Tibial nerve (tissue), 4 donors: Measurements from ENCODE around the gene OGFOD1. TPM values are rescaled to one million over a fixed set of nuclear protein-coding genes. Genes with fewer than 3 reads are reported as not detected.

ENCODE experiments used
- DNase-seq, 2 donors: peaks; one replicate each; pipeline ENCODE4 v3.0.0-alpha.2; 2019; ENCODE audit warnings: low spot score in 2 of 2
- H3K27ac ChIP-seq, 4 donors: fragments of 200-600 bp; sonication (generic) in 3 of 4; one replicate each; pipeline ENCODE4 v1.5.1; 2017 to 2019; ENCODE audit warnings: mild to moderate bottlenecking in 1 of 4
- H3K27me3 ChIP-seq, 2 donors: fragments of 200-600 bp; sonication (generic) in 1 of 2; one replicate each; pipeline versions ENCODE4 v1.5.1 to v1.6.0; 2017 to 2019
- H3K36me3 ChIP-seq, 3 donors: fragments of 200-600 bp; sonication (generic); one replicate each; pipeline ENCODE4 v1.5.1; 2018 to 2019
- H3K4me1 ChIP-seq, 4 donors: fragments of 200-600 bp; sonication (generic) in 3 of 4; one replicate each; pipeline ENCODE4 v1.5.1; 2017 to 2019
- H3K4me3 ChIP-seq, 4 donors: fragments of 200-600 bp; sonication (generic) in 3 of 4; one replicate each; pipeline ENCODE4 v1.5.1; 2017 to 2019; ENCODE audit warnings: mild to moderate bottlenecking in 1 of 4, moderate library complexity in 1 of 4
- H3K9me3 ChIP-seq, 4 donors: fragments of 200-600 bp; sonication (generic) in 3 of 4; one replicate each; pipeline ENCODE4 v1.5.1; 2017 to 2019
- CTCF ChIP-seq, 5 experiments: fragments of 200-600 bp in 3 of 5; fragments of 450-650 bp in 2 of 5; sonication (generic) in 3 of 5; IDR thresholded peaks; one replicate each; pipeline ENCODE4 v1.5.1; 2016 to 2019; ENCODE audit warnings: antibody characterized with exemption in 5 of 5, mild to moderate bottlenecking in 3 of 5, moderate library complexity in 2 of 5
- EP300 ChIP-seq, 2 donors: sonication (generic); formaldehyde crosslinking; IDR thresholded peaks; one replicate each; pipeline ENCODE4 v1.6.1; 2017; ENCODE audit warnings: antibody characterized with exemption in 2 of 2, mild to moderate bottlenecking in 1 of 2
- POLR2A ChIP-seq, 2 donors: fragments of 450-650 bp; IDR thresholded peaks; one replicate each; pipeline ENCODE4 v1.6.1; 2017; ENCODE audit warnings: antibody characterized with exemption in 2 of 2, mild to moderate bottlenecking in 2 of 2, moderate library complexity in 2 of 2
- WGBS, 2 donors: methylation state at CpG; one replicate each; pipeline ENCODE4 v1.1.5; 2018; 5-methylcytosine and 5-hydroxymethylcytosine counted together
- total RNA-seq, 4 donors: library from RNA; depleted of rRNA; stranded (reverse); fragments of >200 nt; gene quantifications; one replicate each; pipeline ENCODE4 v1.1.0, GENCODE V29; 2016

OGFOD1 gene
- 10 to 100 TPM; 28.8 to 39.6 (median 35.6) TPM for total RNA-seq

- H3K27me3 ChIP-seq, result no peaks in the 10 kb centered on the region
- DNase-seq, result peak; percentile 83 to 93
- H3K4me3 ChIP-seq, result peak within 1 kb of the TSS; percentile 76 to 93 (median 90)
- H3K4me1 ChIP-seq, result peaks cover 7 to 52% (median 29%) of the 10 kb centered on the region in 4 donors
- H3K36me3 ChIP-seq, result peaks cover 0 to 38% (median 0%) of the 10 kb centered on the region in 3 donors
- peak within 1 kb of the TSS; percentile 63 to 83 (median 81) for H3K27ac ChIP-seq
- H3K9me3 ChIP-seq, result no peaks in the 10 kb centered on the region
- peak; percentile 42 to 70 for TF ChIP-seq POLR2A (IDR thresholded peaks at IDR 0.05)
- no peak for TF ChIP-seq CTCF (IDR thresholded peaks at IDR 0.05)
- peak; percentile 36 to 83 for TF ChIP-seq EP300 (IDR thresholded peaks at IDR 0.05)
- WGBS, 2 donors, result 0 to 1% methylated on average over 26 to 46 of the region's 56 CpGs
Observed at GRCh38 chr16:56450986-56451752, at the start of gene OGFOD1, which contains the start of gene NUDT21. Gene OGFOD1, plus strand, starts transcription at chr16:56451554. Its CDS starts 59 bp downstream, at chr16:56451613. Gene NUDT21, minus strand, starts transcription at chr16:56451332. Its CDS starts 130 bp downstream, at chr16:56451202.

GRCh38 chr16:56405977-56406672, 45.2 kb upstream of the OGFOD1 start:
- no peak overlapping the region for H3K4me3 ChIP-seq
- peaks cover 2 to 83% (median 17%) of the 10 kb centered on the region in 3 donors for H3K36me3 ChIP-seq
- H3K9me3 ChIP-seq, result no peaks in the 10 kb centered on the region
- TF ChIP-seq CTCF (IDR thresholded peaks at IDR 0.05) (no peak), POLR2A (IDR thresholded peaks at IDR 0.05) (no peak), EP300 (IDR thresholded peaks at IDR 0.05) (no peak)
- WGBS, 2 donors, result 70 to 78% methylated on average over 4 of the region's 4 CpGs
- DNase-seq, result no peak
- H3K4me1 ChIP-seq, result no peaks in the 10 kb centered on the region
- no peak overlapping the region for H3K27ac ChIP-seq
- no peaks in the 10 kb centered on the region for H3K27me3 ChIP-seq

DNA sequence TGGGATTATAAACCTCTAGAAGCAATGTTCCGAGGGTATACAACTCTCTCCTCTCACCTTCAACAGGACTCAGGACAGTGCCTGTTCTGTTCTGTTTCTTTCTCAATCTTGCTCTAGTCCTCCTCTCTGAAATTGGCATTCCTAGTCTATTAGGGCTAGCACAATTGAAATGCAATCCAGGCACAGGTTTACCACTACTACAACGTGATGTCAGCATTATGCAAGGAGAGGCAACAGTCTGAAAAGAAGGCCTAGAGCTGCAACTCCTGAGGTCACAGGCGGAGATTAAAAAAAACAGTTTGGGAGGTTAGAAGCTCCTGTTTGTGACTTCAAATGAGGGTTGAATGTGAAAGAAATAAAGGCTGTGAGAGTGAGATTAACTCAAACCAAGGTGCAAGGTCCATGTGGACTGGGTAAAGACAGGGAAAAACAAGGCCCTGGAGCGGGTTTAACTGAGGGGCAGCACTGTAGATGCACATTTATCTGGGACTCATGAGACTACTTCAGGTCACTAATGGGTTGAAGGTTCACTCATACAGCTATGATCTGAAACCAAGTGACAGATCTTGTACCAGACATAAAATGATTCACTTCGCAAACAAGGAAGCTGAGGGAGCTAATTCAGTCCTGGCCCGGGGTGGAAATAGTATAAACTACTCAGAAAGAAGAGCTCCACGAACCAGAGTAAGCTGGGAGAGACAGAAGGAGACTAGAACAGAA, 42.8 kb upstream of the OGFOD1 start:
- Histone ChIP-seq H3K4me3 (no peak overlapping the region), H3K36me3 (peaks cover 0 to 83% (median 5%) of the 10 kb centered on the region in 3 donors), H3K27ac (no peak overlapping the region), H3K9me3 (no peaks in the 10 kb centered on the region), H3K4me1 (peaks cover 0 to under 1% (median 0%) of the 10 kb centered on the region in 4 donors), H3K27me3 (no peaks in the 10 kb centered on the region)
- 68 to 84% methylated on average over 7 of the region's 7 CpGs for WGBS, 2 donors
- DNase-seq, result no peak
- no peak for TF ChIP-seq POLR2A (IDR thresholded peaks at IDR 0.05)
- no peak for TF ChIP-seq CTCF (IDR thresholded peaks at IDR 0.05)
- no peak for TF ChIP-seq EP300 (IDR thresholded peaks at IDR 0.05)

GRCh38 chr16:56409195-56409594, 42.2 kb upstream of the OGFOD1 start:
- H3K36me3 ChIP-seq, result peaks cover 0 to 79% (median 5%) of the 10 kb centered on the region in 3 donors
- H3K9me3 ChIP-seq, result no peaks in the 10 kb centered on the region
- no peaks in the 10 kb centered on the region for H3K27me3 ChIP-seq
- WGBS, 2 donors, result 82 to 87% methylated on average over 4 of the region's 4 CpGs
- no peak for DNase-seq
- H3K27ac ChIP-seq, result peak overlapping the region in 1 of 4 donors; percentile 9
- no peak overlapping the region for H3K4me3 ChIP-seq
- H3K4me1 ChIP-seq, result peaks cover 0 to 7% (median 0%) of the 10 kb centered on the region in 4 donors
- TF ChIP-seq CTCF (IDR thresholded peaks at IDR 0.05), result no peak
- TF ChIP-seq EP300 (IDR thresholded peaks at IDR 0.05), result no peak
